Measurements from ENCODE around the gene NFIX.
"Not testable (repeated sequence)": the region's sequence is repeated elsewhere in the genome, so short reads cannot be mapped to it uniquely, and the experiment has no call there.

NFIX gene

GRCh38 chr19:12975221-12975741, 20.0 kb upstream of the NFIX start:
- Histone ChIP-seq H3K79me2 (ENCODE audit: control insufficient read depth, insufficient read depth, low read length) (no peaks in the 10 kb centered on the region), H4K8ac (ENCODE audit: low read depth, low read length) (no peak overlapping the region), H2AK5ac (ENCODE audit: low read length) (no peak overlapping the region), H3K23ac (ENCODE audit: low read length) (no peak overlapping the region), H3K36me3 (ENCODE audit: control insufficient read depth, insufficient read depth, low read length) (no peaks in the 10 kb centered on the region), H4K5ac (ENCODE audit: low read length) (no peak overlapping the region), H3K4ac (ENCODE audit: low read depth, low read length) (no peak overlapping the region), H3K27ac (ENCODE audit: low read depth, low read length) (no peak overlapping the region), H3K9ac (ENCODE audit: low read length) (no peak overlapping the region), H2BK120ac (ENCODE audit: low read depth, low read length) (no peak overlapping the region), H2BK5ac (ENCODE audit: low read length) (no peak overlapping the region), H3K4me2 (ENCODE audit: low read length) (no peak overlapping the region), H3K4me3 (ENCODE audit: low read length) (no peak overlapping the region), H3K56ac (ENCODE audit: low read length) (no peak overlapping the region), H3K27me3 (ENCODE audit: insufficient read depth, low read length, poor library complexity) (no peaks in the 10 kb centered on the region), H2BK15ac (replicated peaks; ENCODE audit: low read depth) (no peak overlapping the region), H3K18ac (ENCODE audit: low read length) (no peak overlapping the region), H3K4me1 (ENCODE audit: control insufficient read depth, low read depth, low read length) (no peaks in the 10 kb centered on the region), H3K79me1 (ENCODE audit: low read length) (no peaks in the 10 kb centered on the region)
- WGBS (ENCODE audit: extremely low coverage, insufficient coverage, low lambda C conversion rate), result no CpG with 5 or more reads among the region's 17 CpGs
- DNase-seq, result no peak

GRCh38 chr19:12976109-12976508, 19.2 kb upstream of the NFIX start:
- no CpG with 5 or more reads among the region's 7 CpGs for WGBS (ENCODE audit: extremely low coverage, insufficient coverage, low lambda C conversion rate)
- H3K36me3 ChIP-seq (ENCODE audit: control insufficient read depth, insufficient read depth, low read length); H3K4me3 ChIP-seq (ENCODE audit: low read length): not testable (repeated sequence)

GRCh38 chr19:12979974-12980373, 15.3 kb upstream of the NFIX start:
- Histone ChIP-seq H3K23ac (ENCODE audit: low read length) (no peak overlapping the region), H3K36me3 (ENCODE audit: control insufficient read depth, insufficient read depth, low read length) (no peaks in the 10 kb centered on the region), H3K18ac (ENCODE audit: low read length) (no peak overlapping the region), H3K27ac (ENCODE audit: low read depth, low read length) (no peak overlapping the region), H3K79me1 (ENCODE audit: low read length) (no peaks in the 10 kb centered on the region), H2BK5ac (ENCODE audit: low read length) (no peak overlapping the region), H2AK5ac (ENCODE audit: low read length) (no peak overlapping the region), H3K27me3 (ENCODE audit: insufficient read depth, low read length, poor library complexity) (no peaks in the 10 kb centered on the region), H3K4me2 (ENCODE audit: low read length) (no peak overlapping the region), H2BK120ac (ENCODE audit: low read depth, low read length) (no peak overlapping the region), H3K79me2 (ENCODE audit: control insufficient read depth, insufficient read depth, low read length) (no peaks in the 10 kb centered on the region), H3K9ac (ENCODE audit: low read length) (no peak overlapping the region), H3K4me1 (ENCODE audit: control insufficient read depth, low read depth, low read length) (no peaks in the 10 kb centered on the region), H3K4ac (ENCODE audit: low read depth, low read length) (no peak overlapping the region), H4K8ac (ENCODE audit: low read depth, low read length) (no peak overlapping the region), H2BK15ac (replicated peaks; ENCODE audit: low read depth) (no peak overlapping the region), H3K4me3 (ENCODE audit: low read length) (no peak overlapping the region), H3K56ac (ENCODE audit: low read length) (no peak overlapping the region), H4K5ac (ENCODE audit: low read length) (no peak overlapping the region)
- WGBS (ENCODE audit: extremely low coverage, insufficient coverage, low lambda C conversion rate), result no CpG with 5 or more reads among the region's 3 CpGs
- DNase-seq, result no peak

More at GRCh38 chr19:12976109-12976508, 19.2 kb upstream of the NFIX start:
- not testable (repeated sequence) for H3K4me1 ChIP-seq (ENCODE audit: control insufficient read depth, low read depth, low read length); H3K27me3 ChIP-seq (ENCODE audit: insufficient read depth, low read length, poor library complexity); H3K4me2 ChIP-seq (ENCODE audit: low read length); H3K56ac ChIP-seq (ENCODE audit: low read length); H3K18ac ChIP-seq (ENCODE audit: low read length); H3K27ac ChIP-seq (ENCODE audit: low read depth, low read length); H3K79me1 ChIP-seq (ENCODE audit: low read length); H2BK5ac ChIP-seq (ENCODE audit: low read length); H3K4ac ChIP-seq (ENCODE audit: low read depth, low read length); H3K23ac ChIP-seq (ENCODE audit: low read length); H4K5ac ChIP-seq (ENCODE audit: low read length); DNase-seq; H3K9ac ChIP-seq (ENCODE audit: low read length); H3K79me2 ChIP-seq (ENCODE audit: control insufficient read depth, insufficient read depth, low read length); H2BK120ac ChIP-seq (ENCODE audit: low read depth, low read length); H4K8ac ChIP-seq (ENCODE audit: low read depth, low read length); H2AK5ac ChIP-seq (ENCODE audit: low read length); H2BK15ac ChIP-seq (replicated peaks; ENCODE audit: low read depth)

- H2BK15ac ChIP-seq (replicated peaks; ENCODE audit: low read depth), result no peak overlapping the region
- H2BK5ac ChIP-seq (ENCODE audit: low read length), result no peak overlapping the region
- H3K79me2 ChIP-seq (ENCODE audit: control insufficient read depth, insufficient read depth, low read length), result no peaks in the 10 kb centered on the region
- peaks cover 2% of the 10 kb centered on the region for H3K27me3 ChIP-seq (ENCODE audit: insufficient read depth, low read length, poor library complexity)
- no peak overlapping the region for H2AK5ac ChIP-seq (ENCODE audit: low read length)
- H3K4me1 ChIP-seq (ENCODE audit: control insufficient read depth, low read depth, low read length), result no peaks in the 10 kb centered on the region
- H4K5ac ChIP-seq (ENCODE audit: low read length), result no peak overlapping the region
- no peak overlapping the region for H3K4me3 ChIP-seq (ENCODE audit: low read length)
- H3K4ac ChIP-seq (ENCODE audit: low read depth, low read length), result no peak overlapping the region
- no peak overlapping the region for H3K18ac ChIP-seq (ENCODE audit: low read length)
- no peak overlapping the region for H3K4me2 ChIP-seq (ENCODE audit: low read length)
- no peak overlapping the region for H2BK120ac ChIP-seq (ENCODE audit: low read depth, low read length)
- no peaks in the 10 kb centered on the region for H3K36me3 ChIP-seq (ENCODE audit: control insufficient read depth, insufficient read depth, low read length)
- no peak overlapping the region for H4K8ac ChIP-seq (ENCODE audit: low read depth, low read length)
- no peak overlapping the region for H3K27ac ChIP-seq (ENCODE audit: low read depth, low read length)
- no peak overlapping the region for H3K56ac ChIP-seq (ENCODE audit: low read length)
- no peak overlapping the region for H3K9ac ChIP-seq (ENCODE audit: low read length)
- no CpG with 5 or more reads among the region's 6 CpGs for WGBS (ENCODE audit: extremely low coverage, insufficient coverage, low lambda C conversion rate)
- no peak overlapping the region for H3K23ac ChIP-seq (ENCODE audit: low read length)
- DNase-seq, result no peak
- no peaks in the 10 kb centered on the region for H3K79me1 ChIP-seq (ENCODE audit: low read length)
These were observed 12.6 kb upstream of the NFIX start for GRCh38 chr19:12982648-12983047.

- no peak overlapping the region for H4K8ac ChIP-seq (ENCODE audit: low read depth, low read length)
- no peak overlapping the region for H2AK5ac ChIP-seq (ENCODE audit: low read length)
- DNase-seq, result no peak
- H3K79me1 ChIP-seq (ENCODE audit: low read length), result no peaks in the 10 kb centered on the region
- H2BK5ac ChIP-seq (ENCODE audit: low read length), result no peak overlapping the region
- no peak overlapping the region for H3K27ac ChIP-seq (ENCODE audit: low read depth, low read length)
- H2BK120ac ChIP-seq (ENCODE audit: low read depth, low read length), result no peak overlapping the region
- H3K9ac ChIP-seq (ENCODE audit: low read length), result no peak overlapping the region
- H4K5ac ChIP-seq (ENCODE audit: low read length), result no peak overlapping the region
- peaks cover 2% of the 10 kb centered on the region for H3K27me3 ChIP-seq (ENCODE audit: insufficient read depth, low read length, poor library complexity)
- no CpG with 5 or more reads among the region's 10 CpGs for WGBS (ENCODE audit: extremely low coverage, insufficient coverage, low lambda C conversion rate)
- H3K4me3 ChIP-seq (ENCODE audit: low read length), result no peak overlapping the region
- H3K4ac ChIP-seq (ENCODE audit: low read depth, low read length), result no peak overlapping the region
- H3K79me2 ChIP-seq (ENCODE audit: control insufficient read depth, insufficient read depth, low read length), result no peaks in the 10 kb centered on the region
- H2BK15ac ChIP-seq (replicated peaks; ENCODE audit: low read depth), result no peak overlapping the region
- no peak overlapping the region for H3K4me2 ChIP-seq (ENCODE audit: low read length)
- no peaks in the 10 kb centered on the region for H3K4me1 ChIP-seq (ENCODE audit: control insufficient read depth, low read depth, low read length)
- H3K23ac ChIP-seq (ENCODE audit: low read length), result no peak overlapping the region
- H3K36me3 ChIP-seq (ENCODE audit: control insufficient read depth, insufficient read depth, low read length), result no peaks in the 10 kb centered on the region
- no peak overlapping the region for H3K18ac ChIP-seq (ENCODE audit: low read length)
- H3K56ac ChIP-seq (ENCODE audit: low read length), result no peak overlapping the region
These were observed 12.2 kb upstream of the NFIX start for GRCh38 chr19:12983091-12983490.

- Histone ChIP-seq H2BK120ac (ENCODE audit: low read depth, low read length) (no peak overlapping the region), H3K18ac (ENCODE audit: low read length) (no peak overlapping the region), H3K4me1 (ENCODE audit: control insufficient read depth, low read depth, low read length) (no peaks in the 10 kb centered on the region), H3K4ac (ENCODE audit: low read depth, low read length) (no peak overlapping the region), H3K4me2 (ENCODE audit: low read length) (no peak overlapping the region), H3K27me3 (ENCODE audit: insufficient read depth, low read length, poor library complexity) (peaks cover 2% of the 10 kb centered on the region), H4K8ac (ENCODE audit: low read depth, low read length) (no peak overlapping the region), H2BK15ac (replicated peaks; ENCODE audit: low read depth) (no peak overlapping the region), H3K36me3 (ENCODE audit: control insufficient read depth, insufficient read depth, low read length) (no peaks in the 10 kb centered on the region), H3K23ac (ENCODE audit: low read length) (no peak overlapping the region), H3K9ac (ENCODE audit: low read length) (no peak overlapping the region), H4K5ac (ENCODE audit: low read length) (no peak overlapping the region), H2BK5ac (ENCODE audit: low read length) (no peak overlapping the region), H2AK5ac (ENCODE audit: low read length) (no peak overlapping the region), H3K56ac (ENCODE audit: low read length) (no peak overlapping the region), H3K79me2 (ENCODE audit: control insufficient read depth, insufficient read depth, low read length) (no peaks in the 10 kb centered on the region), H3K4me3 (ENCODE audit: low read length) (no peak overlapping the region), H3K27ac (ENCODE audit: low read depth, low read length) (no peak overlapping the region), H3K79me1 (ENCODE audit: low read length) (no peaks in the 10 kb centered on the region)
- 100% methylated on average over 2 of the region's 51 CpGs for WGBS (ENCODE audit: extremely low coverage, insufficient coverage, low lambda C conversion rate)
- DNase-seq, result peak; percentile 80
These were observed 11.6 kb upstream of the NFIX start for GRCh38 chr19:12983542-12984142.
